ENCODE results near the gene FGG.

The FGG gene

GRCh38 chr4:154586296-154587033 is 26.0 kb downstream of the FGG start:
- DNase-seq (ENCODE audit: low read depth, low spot score): no peak

DNA sequence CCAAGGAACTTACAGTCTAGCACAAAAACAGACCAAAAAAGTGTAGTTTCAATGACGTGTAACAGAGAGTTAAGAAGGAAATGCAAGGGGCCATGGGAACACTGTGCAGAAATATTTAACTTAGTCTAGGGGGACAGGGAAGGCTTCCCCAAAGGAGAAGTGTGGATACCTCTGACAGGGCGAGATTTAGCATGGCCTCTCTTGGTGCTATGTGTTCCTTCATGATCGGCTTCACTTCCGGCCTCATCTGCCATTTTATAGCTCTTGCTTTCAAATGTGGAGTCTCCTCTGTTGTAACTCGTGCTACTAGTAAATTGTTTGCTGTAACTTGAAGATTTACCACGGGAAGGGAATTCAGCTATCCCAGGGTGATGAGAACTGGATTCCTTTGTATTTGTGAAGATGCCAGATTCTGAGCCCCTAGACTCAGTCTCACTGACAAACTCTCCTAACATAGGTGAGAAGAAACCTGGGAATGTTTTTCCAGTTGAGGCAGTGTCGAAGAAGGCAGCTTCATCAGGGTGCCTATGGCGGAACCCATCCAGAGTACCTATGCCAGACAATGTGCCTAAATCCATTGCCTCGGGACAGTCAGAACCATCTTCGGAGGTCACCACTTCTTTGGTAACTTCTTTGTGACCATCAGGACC is 27.0 kb downstream of the FGG start:
- DNase-seq (ENCODE audit: low read depth, low spot score): no peak

DNA sequence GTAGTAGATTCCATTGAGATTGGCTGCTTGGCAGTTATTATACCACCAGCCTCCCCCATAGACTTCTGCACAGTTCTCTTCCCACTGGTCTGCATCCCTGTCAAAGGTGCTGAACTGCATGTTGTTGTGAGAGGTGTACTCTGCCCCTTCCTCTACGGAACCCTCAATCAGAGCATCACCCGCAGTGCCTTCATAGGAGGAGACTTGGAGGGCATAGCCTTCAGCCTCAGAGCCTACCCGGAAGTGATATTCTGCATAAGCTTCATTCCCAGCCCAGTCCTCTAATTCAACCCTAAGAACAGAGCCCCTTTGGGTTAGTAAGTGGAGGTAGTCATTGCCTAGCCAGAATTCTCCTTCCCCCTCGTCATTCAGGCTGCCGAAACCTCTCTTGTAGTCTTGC is 28.2 kb downstream of the FGG start:
- no peak for DNase-seq (ENCODE audit: low read depth, low spot score)

GRCh38 chr4:154583677-154584076 is 28.8 kb downstream of the FGG start:
- no peak for DNase-seq (ENCODE audit: low read depth, low spot score)

GRCh38 chr4:154583230-154583629 is 29.2 kb downstream of the FGG start:
- DNase-seq (ENCODE audit: low read depth, low spot score): no peak

DNA sequence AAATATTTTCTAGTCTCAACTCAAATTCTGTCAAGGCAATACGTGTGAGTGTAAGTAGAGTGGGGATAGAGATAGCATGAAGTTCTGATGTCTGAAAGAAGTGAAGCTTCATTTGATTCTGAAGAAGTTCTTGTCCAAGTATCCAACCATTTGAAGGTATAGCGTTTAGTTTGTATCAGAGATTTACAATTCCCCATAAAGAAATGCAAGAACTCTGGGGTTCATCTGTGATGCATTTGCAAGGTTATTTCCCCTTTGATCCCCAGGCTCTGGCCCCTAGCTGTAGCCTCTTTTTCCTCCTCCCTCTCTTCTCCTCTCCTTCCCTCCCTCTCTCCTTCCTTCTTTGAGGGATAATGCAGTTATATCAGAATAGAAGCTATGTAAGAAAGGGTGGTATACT is 29.7 kb downstream of the FGG start:
- no peak for DNase-seq (ENCODE audit: low read depth, low spot score)

DNA sequence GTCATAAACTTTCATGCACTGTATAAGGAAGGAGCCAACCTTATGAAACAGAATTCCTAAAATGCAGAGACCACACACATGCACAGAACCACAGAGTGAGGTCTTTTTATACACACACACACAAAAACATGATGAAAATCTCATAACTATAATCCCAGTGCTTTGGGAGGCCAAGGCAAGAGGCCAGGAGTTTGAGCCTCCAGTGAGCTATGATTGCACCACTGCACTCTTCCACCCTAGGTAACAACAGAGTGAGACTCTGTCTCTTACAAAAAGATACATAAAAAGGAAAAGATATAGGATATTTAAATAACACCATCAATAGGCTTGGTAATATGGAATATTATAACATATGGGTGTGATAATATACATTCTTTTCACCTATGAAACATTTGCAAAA is 32.5 kb downstream of the FGG start:
- DNase-seq (ENCODE audit: low read depth, low spot score): no peak

DNA sequence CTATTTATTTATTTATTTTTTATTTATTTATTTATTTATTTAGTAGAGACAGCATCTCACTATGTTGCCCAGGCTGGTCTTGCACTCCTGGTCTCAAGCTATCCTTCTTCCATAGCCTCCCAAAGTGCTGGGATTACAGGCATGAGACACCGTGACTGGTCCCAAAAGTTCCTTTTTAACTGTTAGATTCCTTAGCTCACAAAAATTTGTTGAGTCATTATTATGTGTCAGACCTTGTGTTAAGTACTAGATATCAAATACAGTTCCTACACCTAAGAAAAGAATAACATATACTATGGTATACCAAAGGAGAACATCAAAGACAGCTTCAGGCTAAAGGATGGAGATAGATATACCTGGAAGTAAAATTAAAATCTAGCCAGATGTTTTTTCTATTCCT is 33.5 kb downstream of the FGG start:
- DNase-seq (ENCODE audit: low read depth, low spot score): no peak

DNA sequence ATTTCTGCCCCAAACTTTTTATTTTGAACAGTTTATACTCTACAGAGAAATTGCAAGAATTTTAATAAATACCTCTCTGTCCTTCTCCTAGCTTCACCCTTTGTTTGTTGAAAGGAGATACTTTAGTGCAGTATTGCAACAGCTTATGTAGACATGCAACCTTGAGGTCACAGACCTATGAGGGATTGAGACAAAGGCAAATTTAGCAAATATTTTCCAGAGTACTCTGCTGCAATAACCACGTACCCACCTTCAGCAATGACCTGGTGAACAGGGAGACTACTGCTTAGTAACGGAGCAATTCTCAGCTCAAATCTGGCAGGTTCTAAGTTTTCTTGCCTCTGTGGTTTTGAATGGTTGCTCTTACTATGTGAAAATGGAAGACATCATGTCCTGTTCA is 35.1 kb downstream of the FGG start:
- DNase-seq (ENCODE audit: low read depth, low spot score): no peak

- no peak for DNase-seq (ENCODE audit: low read depth, low spot score)
Observed at GRCh38 chr4:154574311-154574710, 38.1 kb downstream of the FGG start.

GRCh38 chr4:154573190-154573870 is 39.1 kb downstream of the FGG start:
- DNase-seq (ENCODE audit: low read depth, low spot score): no peak

- no peak for DNase-seq (ENCODE audit: low read depth, low spot score)
Observed at GRCh38 chr4:154569584-154569983, 42.9 kb downstream of the FGG start.

- DNase-seq (ENCODE audit: low read depth, low spot score): no peak
Observed at GRCh38 chr4:154569028-154569427, 43.4 kb downstream of the FGG start.

DNA sequence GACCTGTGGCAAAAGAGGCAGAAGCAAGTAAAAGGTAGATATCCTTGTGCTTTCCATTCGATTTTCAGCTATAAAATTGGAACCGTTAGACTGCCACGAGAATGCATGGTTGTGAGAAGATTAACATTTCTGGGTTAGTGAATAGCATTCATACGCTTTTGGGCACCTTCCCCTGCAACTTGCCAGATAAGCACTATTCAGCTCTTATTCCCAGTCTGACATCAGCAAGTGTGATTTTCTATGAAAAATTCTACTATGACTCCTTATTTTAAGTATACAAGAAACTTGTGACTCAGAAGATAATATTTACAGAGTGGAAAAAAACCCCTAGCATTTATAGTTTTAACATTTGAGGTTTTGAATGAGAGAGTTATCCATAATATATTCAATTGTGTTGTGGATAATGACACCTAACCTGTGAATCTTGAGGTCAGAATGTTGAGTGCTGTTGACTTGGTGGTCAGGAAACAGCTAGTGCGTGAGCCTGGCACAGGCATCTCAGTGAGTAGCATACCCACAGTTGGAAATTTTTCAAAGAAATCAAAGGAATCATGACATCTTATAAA is 45.7 kb downstream of the FGG start:
- DNase-seq (ENCODE audit: low read depth, low spot score): no peak

GRCh38 chr4:154565704-154566103 is 46.8 kb downstream of the FGG start:
- DNase-seq (ENCODE audit: low read depth, low spot score): no peak

DNA sequence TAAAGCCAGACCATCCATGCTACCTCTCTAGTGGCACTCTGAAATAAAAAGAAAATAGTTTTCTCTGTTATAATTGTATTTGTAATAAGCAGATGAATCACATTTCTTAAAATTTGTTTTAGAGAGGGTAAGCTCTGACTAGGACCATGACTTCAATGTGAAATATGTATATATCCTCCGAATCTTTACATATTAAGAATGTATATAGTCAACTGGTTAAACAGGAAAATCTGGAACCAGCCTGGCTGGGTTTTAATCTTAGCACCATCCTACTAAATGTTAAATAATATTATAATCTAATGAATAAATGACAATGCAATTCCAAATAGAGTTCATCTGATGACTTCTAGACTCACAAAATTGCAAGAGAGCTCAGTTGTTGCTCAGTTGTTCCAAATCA is 48.1 kb downstream of the FGG start:
- no peak for DNase-seq (ENCODE audit: low read depth, low spot score)

GRCh38 chr4:154562697-154563254 is 49.7 kb downstream of the FGG start, which contains the start of gene FGB:
FGB (plus strand) TSS chr4:154563011; CDS start chr4:154563019, 8 bp downstream.
- no peak for DNase-seq (ENCODE audit: low read depth, low spot score)

- DNase-seq (ENCODE audit: low read depth, low spot score): no peak
Observed at GRCh38 chr4:154560824-154561231, 51.6 kb downstream of the FGG start.

DNA sequence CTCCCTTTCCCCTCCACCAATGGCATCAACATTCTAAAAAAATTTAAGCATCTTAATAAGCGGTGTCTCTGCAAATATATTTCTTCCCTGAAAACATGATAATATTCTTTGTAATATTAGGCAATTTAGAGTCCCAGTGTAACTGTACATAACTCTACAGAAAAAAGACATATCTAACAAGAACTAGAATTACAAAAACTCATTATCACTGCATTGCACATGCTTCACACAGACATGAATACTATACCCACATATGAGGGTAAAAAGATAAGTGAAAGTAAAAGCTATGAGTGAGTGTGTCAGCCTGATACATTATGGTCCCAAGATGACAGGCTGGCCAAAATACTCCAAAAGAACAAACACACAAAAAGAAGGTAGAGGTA is 52.0 kb downstream of the FGG start:
- no peak for DNase-seq (ENCODE audit: low read depth, low spot score)

- no peak for DNase-seq (ENCODE audit: low read depth, low spot score)
Observed at GRCh38 chr4:154559494-154560418, 52.7 kb downstream of the FGG start.

DNA sequence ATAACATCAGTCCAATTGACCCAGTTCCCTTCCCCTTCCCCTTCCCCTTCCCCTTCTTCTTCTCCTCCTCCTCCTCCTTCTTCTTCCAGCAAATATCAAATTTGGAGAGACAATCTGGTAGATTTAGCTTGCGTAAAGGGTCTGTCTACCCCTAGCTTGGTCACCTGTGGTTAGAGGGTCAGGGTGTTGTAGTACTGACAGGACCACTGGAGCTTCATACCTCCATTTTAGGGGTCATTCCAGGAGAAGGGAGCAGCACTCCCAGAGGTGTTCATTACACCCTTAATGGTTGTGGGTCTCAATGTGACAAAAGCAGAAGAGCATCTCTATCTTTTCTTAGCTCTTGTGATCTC is 53.3 kb downstream of the FGG start:
- DNase-seq (ENCODE audit: low read depth, low spot score): no peak
